Islet precursor cell (in vitro differentiated cells): ENCODE data around the gene GAS1.

Source experiments
- DNase-seq: peaks from one replicate; pipeline ENCODE4 v3.0.0-alpha.2; 2018

Gene GAS1, protein sequence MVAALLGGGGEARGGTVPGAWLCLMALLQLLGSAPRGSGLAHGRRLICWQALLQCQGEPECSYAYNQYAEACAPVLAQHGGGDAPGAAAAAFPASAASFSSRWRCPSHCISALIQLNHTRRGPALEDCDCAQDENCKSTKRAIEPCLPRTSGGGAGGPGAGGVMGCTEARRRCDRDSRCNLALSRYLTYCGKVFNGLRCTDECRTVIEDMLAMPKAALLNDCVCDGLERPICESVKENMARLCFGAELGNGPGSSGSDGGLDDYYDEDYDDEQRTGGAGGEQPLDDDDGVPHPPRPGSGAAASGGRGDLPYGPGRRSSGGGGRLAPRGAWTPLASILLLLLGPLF

GRCh38 chr9:86947146-86948073, at the start of gene GAS1:
Gene GAS1, minus strand, starts transcription at chr9:86947506. Its CDS starts 727 bp downstream, at chr9:86946779.
- DNase-seq: peak; percentile 98

- DNase-seq: no peak
Observed at GRCh38 chr9:86994231-86994630, 46.9 kb upstream of the GAS1 start.

DNA sequence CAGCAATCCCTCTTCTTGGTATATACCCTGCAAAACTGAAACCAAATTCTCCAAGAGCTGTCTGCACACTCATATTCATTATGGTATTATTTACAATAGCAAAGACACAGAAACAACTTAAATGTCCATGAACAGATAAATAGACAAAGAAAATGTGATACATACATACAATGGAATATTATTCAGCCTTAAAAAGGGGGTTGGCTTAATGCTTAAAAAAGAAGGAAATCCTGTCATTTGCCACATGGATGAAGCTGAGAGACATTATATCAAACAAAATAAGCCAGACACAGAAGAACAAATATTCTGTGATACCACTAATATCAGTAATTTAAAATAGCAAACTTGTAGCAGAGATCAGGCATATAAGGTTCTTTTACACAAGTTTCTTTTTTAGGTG, 46.5 kb upstream of the GAS1 start:
- DNase-seq: no peak

GRCh38 chr9:86991077-86991476, 43.8 kb upstream of the GAS1 start:
- DNase-seq: no peak

GRCh38 chr9:86990290-86990689, 43.0 kb upstream of the GAS1 start:
- no peak for DNase-seq

GRCh38 chr9:86987900-86988299, 40.6 kb upstream of the GAS1 start:
- no peak for DNase-seq

GRCh38 chr9:86985132-86985647, 37.9 kb upstream of the GAS1 start:
- DNase-seq: no peak

GRCh38 chr9:86983620-86984259, 36.4 kb upstream of the GAS1 start:
- no peak for DNase-seq

DNA sequence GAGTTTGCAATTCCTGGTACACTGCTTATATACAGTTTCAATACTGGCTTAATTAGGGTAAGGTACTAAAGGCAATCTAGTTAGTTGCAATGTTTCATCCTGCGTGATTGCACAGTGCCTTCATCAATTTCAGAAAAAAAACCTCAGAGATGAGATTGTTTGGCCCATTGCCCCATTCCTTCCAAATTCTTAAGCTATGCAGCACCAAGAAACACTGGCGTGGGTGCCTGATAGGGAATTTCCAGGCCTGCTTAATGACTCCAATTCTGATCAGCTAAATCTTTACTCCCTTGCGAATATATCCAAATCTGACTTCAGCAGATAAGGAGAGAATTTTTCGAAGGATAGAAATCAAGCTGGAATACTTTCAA, 35.9 kb upstream of the GAS1 start:
- no peak for DNase-seq

GRCh38 chr9:86980802-86981201, 33.5 kb upstream of the GAS1 start:
- no peak for DNase-seq

- no peak for DNase-seq
Observed at GRCh38 chr9:86979657-86980056, 32.4 kb upstream of the GAS1 start.

DNA sequence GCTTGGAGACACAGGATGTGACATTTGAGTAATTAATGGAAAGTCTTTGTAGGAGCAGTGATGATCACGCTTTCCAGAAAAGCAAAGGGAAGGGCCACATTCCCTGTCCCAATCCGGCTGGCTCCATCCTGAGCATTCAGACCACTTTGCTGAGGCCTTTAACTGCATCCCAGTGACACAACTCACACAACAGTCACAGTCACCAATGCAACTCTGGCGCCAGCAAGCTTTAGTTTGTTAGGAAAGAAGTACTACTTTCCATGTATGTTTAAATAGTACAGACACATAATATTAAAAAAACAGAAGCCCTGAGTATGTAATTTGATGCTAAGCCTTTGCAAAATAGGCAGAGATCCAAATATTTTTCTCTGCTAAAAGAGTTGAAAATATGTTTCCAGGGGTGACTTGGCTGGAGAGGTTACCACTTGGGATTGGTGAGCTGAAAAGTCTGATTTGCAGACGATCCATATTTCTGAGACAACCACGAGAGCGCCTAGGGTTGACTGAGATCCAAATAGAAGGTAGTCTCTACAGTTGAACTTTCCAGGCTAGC, 31.7 kb upstream of the GAS1 start:
- no peak for DNase-seq

- DNase-seq: no peak
Observed at GRCh38 chr9:86978413-86978812, 31.1 kb upstream of the GAS1 start.

GRCh38 chr9:86977205-86977835, 30.0 kb upstream of the GAS1 start:
- no peak for DNase-seq

DNA sequence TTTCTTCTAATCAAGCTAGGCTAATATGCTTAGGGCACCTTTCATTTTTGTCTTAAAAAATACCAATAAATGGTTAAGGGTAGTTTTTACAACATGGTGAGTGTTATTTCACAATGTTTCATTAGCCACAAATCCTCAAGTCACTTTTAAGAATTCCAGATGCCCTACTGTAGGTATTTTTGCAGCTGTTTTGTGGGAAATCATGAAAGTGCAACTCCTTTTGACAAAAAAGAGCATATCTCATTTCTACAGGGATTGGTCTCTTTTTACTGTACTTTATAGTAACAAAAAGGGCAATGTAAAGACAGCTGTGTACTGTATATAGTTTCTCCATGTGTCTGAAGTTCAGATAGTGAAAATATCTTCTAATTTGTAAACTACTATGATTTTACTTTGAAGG, 28.3 kb upstream of the GAS1 start:
- DNase-seq: no peak

DNA sequence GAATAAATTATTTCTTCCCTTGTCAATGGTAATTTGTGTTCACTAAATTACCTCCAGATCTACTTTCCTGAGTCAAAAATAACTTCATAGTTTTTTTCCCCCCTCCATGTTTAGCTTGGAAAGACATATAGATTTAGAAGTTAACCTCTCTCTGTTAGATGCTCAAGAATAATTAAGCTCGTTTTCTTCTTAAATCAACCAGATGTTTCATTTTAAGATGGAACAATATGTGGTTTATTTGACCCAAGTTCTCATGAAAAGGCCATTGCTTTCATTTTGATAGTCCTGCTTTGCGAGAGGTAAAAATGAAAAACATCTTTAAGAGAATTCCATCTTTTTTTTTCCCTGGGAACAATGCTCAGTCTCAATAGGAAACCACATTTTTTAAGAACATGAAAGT, 27.7 kb upstream of the GAS1 start:
- DNase-seq: no peak

GRCh38 chr9:86974421-86974820, 27.1 kb upstream of the GAS1 start:
- DNase-seq: no peak

DNA sequence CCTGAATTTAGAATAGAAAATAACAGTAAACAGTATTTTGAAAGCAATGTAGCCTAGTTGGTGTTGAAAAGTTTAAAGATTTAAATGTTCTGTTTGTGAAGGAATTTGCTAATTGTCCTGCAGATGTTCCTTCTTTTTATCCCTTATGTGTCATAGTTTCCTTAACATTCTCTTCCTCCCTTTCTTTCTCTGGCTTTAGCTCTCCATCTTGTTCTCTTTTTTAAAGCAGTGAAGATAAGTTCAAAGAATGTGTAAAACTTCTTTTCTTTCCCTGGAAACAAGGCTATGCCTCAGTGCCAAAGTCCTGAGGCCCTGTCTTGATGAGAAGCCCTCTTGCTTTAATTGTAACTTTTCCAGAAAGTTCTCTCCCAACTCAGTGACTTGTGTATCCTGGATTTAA, 24.4 kb upstream of the GAS1 start:
- no peak for DNase-seq

DNA sequence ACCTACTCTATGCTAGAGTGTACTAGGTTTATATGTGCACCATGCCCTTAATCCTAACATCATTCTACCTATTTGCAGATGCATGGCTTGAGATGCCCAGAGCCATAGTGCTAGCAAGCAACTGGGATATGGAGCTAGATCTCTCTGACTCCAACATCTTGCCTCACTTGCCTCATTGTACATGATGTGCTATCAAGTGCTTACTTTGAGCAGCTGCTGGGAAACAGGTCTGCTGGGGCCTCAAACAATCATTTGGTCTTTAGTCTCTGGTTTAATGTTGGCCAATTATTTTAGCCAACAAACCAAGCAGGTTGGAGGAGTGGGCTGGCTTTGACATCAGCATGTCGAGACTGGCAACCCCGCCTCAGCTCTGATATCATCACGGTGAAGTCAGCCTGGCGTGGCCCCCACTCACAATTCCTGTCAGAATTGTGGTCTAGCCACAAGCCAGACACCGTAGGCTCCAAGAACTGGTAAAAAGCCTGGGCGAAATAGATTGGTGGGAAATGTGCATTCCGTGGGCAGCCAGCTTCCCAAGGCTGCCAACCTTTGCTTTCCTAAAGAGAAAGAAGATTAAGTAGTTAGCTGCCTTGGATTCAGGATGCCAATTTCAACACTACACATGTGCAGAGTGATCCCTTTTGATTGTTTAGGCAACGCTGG, 21.1 kb upstream of the GAS1 start:
- DNase-seq: no peak

DNA sequence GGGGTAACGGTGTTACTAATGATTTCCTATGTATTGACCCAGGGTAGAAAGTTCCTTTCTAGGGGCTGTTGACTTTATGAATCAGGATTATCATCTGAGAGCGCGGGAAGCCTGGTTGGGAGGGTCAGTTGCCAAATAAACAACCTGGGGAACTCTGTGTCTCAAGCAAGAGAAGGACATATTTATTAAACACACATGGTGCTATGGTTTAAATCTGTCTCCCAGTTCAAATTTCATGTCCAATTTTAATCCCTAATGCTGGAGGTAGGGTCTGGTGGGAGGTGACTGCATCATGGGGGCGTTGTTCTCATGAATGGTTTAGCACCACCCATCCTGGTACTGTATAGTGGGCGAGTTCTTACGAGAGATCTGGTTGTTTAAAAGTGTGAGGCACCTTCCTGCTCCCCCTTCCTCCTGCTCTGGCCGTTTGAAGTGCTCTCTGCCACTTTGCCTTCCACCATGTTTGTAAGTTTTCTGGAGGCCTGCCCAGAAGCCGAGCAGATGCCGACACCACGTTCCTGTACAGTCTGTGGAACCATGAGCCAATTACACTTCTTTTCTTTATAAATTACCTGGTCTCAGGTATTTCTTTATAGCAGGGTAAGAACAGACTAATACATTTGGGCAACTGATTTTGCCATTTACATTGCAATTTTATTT, 19.7 kb upstream of the GAS1 start:
- DNase-seq: no peak

- DNase-seq: no peak
Observed at GRCh38 chr9:86965636-86966395, 18.5 kb upstream of the GAS1 start.
